PFSK-1 (cell line): ENCODE results near the gene NPPA.

ENCODE experiments used
- POLR2AphosphoS5 ChIP-seq: IDR thresholded peaks from 2 replicates; pipeline ENCODE4 v1.6.1; 2012; ENCODE audit warnings: low read depth, mild to moderate bottlenecking, control low read depth, low read length, moderate library complexity
- REST ChIP-seq, 2 experiments: IDR thresholded peaks; 2 replicates each; pipeline versions ENCODE4 v1.6.1 to v1.8.0; 2011 to 2012; ENCODE audit warnings: low read depth in 2 of 2, low read length in 2 of 2, control low read depth in 1 of 2, inconsistent platforms in 1 of 2, mild to moderate bottlenecking in 1 of 2, moderate library complexity in 1 of 2; ENCODE audit not compliant: insufficient read depth in 1 of 2

GRCh38 chr1:11881749-11882441 is 34.3 kb upstream of the NPPA start:
- TF ChIP-seq REST (IDR thresholded peaks at IDR 0.05; ENCODE audit: insufficient read depth in 1 of 2, low read depth in 2 of 2, low read length in 2 of 2) (no peak), POLR2AphosphoS5 (no peak)
